NCI-H2171 (cell line): ENCODE data around the gene NADSYN1.
"Not testable (repeated sequence)": the region's sequence is repeated elsewhere in the genome, so short reads cannot be mapped to it uniquely, and the experiment has no call there.

ENCODE experiments used
- DNase-seq: peaks from one replicate; lab custom pipeline; 2025; lab: John Stamatoyannopoulos, UW

NADSYN1 gene

GRCh38 chr11:71526796-71527575 lies 74.0 kb downstream of the NADSYN1 start, which contains the start of gene KRTAP5-7:
Gene KRTAP5-7 (plus strand): TSS chr11:71527267. CDS start chr11:71527301, 34 bp downstream.
- not testable (repeated sequence) for DNase-seq

GRCh38 chr11:71527576-71528210 lies 74.7 kb downstream of the NADSYN1 start:
- DNase-seq, result no peak

GRCh38 chr11:71530602-71531001 lies 77.6 kb downstream of the NADSYN1 start:
- DNase-seq, result no peak

GRCh38 chr11:71532036-71532610 lies 79.1 kb downstream of the NADSYN1 start:
- no peak for DNase-seq

- not testable (repeated sequence) for DNase-seq
Observed at GRCh38 chr11:71534711-71535608, 82.0 kb downstream of the NADSYN1 start.

GRCh38 chr11:71535825-71536224 lies 82.8 kb downstream of the NADSYN1 start:
- DNase-seq, result no peak

GRCh38 chr11:71537537-71537936 lies 84.5 kb downstream of the NADSYN1 start:
- no peak for DNase-seq

- not testable (repeated sequence) for DNase-seq
Observed at GRCh38 chr11:71537977-71538665, 85.1 kb downstream of the NADSYN1 start, which contains the start of gene KRTAP5-8. Gene KRTAP5-8 (plus strand): TSS chr11:71538025. CDS start chr11:71538056, 31 bp downstream.

- DNase-seq, result no peak
Observed at GRCh38 chr11:71538666-71538990, 85.6 kb downstream of the NADSYN1 start.

- no peak for DNase-seq
Observed at GRCh38 chr11:71539017-71539416, 86.0 kb downstream of the NADSYN1 start.

- not testable (repeated sequence) for DNase-seq
Observed at GRCh38 chr11:71539971-71540370, 87.0 kb downstream of the NADSYN1 start.

GRCh38 chr11:71540521-71541304 lies 87.7 kb downstream of the NADSYN1 start:
- DNase-seq, result not testable (repeated sequence)

GRCh38 chr11:71542382-71542781 lies 89.4 kb downstream of the NADSYN1 start:
- DNase-seq, result no peak

GRCh38 chr11:71542879-71543777 lies 90.1 kb downstream of the NADSYN1 start:
- no peak for DNase-seq

GRCh38 chr11:71543866-71544265 lies 90.9 kb downstream of the NADSYN1 start:
- no peak for DNase-seq

- DNase-seq, result no peak
Observed at GRCh38 chr11:71544525-71545214, 91.7 kb downstream of the NADSYN1 start.

GRCh38 chr11:71545405-71545966 lies 92.5 kb downstream of the NADSYN1 start:
- no peak for DNase-seq

- no peak for DNase-seq
Observed at GRCh38 chr11:71548120-71548519, 95.1 kb downstream of the NADSYN1 start, which contains the start of gene KRTAP5-9. Gene KRTAP5-9 (plus strand): TSS chr11:71548420. CDS start chr11:71548658, 238 bp downstream.
